A549 (cell line): Measurements from ENCODE around the gene TXNRD2. TPM values are rescaled to one million over a fixed set of nuclear protein-coding genes. Genes with fewer than 3 reads are reported as not detected.

Experiments
- ATAC-seq, 2 experiments: fragments of 200-7000 bp in 1 of 2; fragments of >200 bp in 1 of 2; cut with Nextera tagmentation in 1 of 2; cut with Tn5 transposase in 1 of 2; 3 replicates each; pipeline versions ENCODE4 v1.8.0 to v1.9.1; 2018 to 2020; ENCODE audit warnings: mild to moderate bottlenecking in 1 of 2, moderate library complexity in 1 of 2
- CTCF ChIA-PET: fragments of 300-600 bp; sonication (Branson Sonifier 250); formaldehyde crosslinking; extraction: SDS; loops from one replicate; lab custom pipeline; 2021; ENCODE audit warnings: antibody characterized with exemption, inconsistent platforms; lab: Yijun Ruan, JAX
- POLR2A ChIA-PET: fragments of 350-600 bp; formaldehyde crosslinking; extraction: SDS; loops from one replicate; lab custom pipeline; 2021; ENCODE audit warnings: antibody characterized with exemption, inconsistent platforms; lab: Yijun Ruan, JAX
- DNase-seq, 2 experiments: peaks; one replicate each; pipeline versions ENCODE4 v3.0.0 to v3.0.0-alpha.2; 2011 to 2016; ENCODE audit warnings: low read depth in 1 of 2, low spot score in 1 of 2
- FAIRE-seq: peaks from 2 replicates; lab custom pipeline; 2011; peaks lifted over from hg19 to GRCh38; lab: Jason Lieb, UNC
- H3K27ac ChIP-seq, 2 experiments: fragments of >200 bp; sonication (Bioruptor Twin); formaldehyde crosslinking; 3 replicates each; pipeline ENCODE4 v1.5.1; 2016 to 2017
- H3K4me1 ChIP-seq: fragments of >200 bp; sonication (Bioruptor Twin); formaldehyde crosslinking; 3 replicates; pipeline ENCODE4 v1.6.1; 2016
- H3K4me2 ChIP-seq: fragments of >200 bp; sonication (Bioruptor Twin); formaldehyde crosslinking; 3 replicates; pipeline ENCODE4 v1.6.1; 2016
- H3K4me3 ChIP-seq: fragments of >200 bp; sonication (Bioruptor Twin); formaldehyde crosslinking; 3 replicates; pipeline ENCODE4 v1.5.1; 2016
- H3K9me3 ChIP-seq: fragments of >200 bp; sonication (Bioruptor Twin); formaldehyde crosslinking; 3 replicates; pipeline ENCODE4 v1.6.1; 2016
- ATOH8 ChIP-seq: fragments of 250-450 bp; sonication (Bioruptor Pico); IDR thresholded peaks from 2 replicates; pipeline ENCODE4 v1.5.0; 2020; ENCODE audit warnings: low read depth, mild to moderate bottlenecking, moderate library complexity
- CBX2 ChIP-seq: fragments of 200-600 bp; sonication (generic); IDR thresholded peaks from 2 replicates; pipeline ENCODE4 v1.6.1; 2016; ENCODE audit warnings: low read depth, mild to moderate bottlenecking, borderline replicate concordance
- EHF ChIP-seq: fragments of 250-450 bp; sonication (Bioruptor Pico); IDR thresholded peaks from 2 replicates; pipeline ENCODE4 v1.5.0; 2020; ENCODE audit warnings: mild to moderate bottlenecking
- EHMT2 ChIP-seq: fragments of 200-600 bp; sonication (generic); IDR thresholded peaks from 2 replicates; pipeline ENCODE4 v1.6.1; 2016; ENCODE audit warnings: antibody characterized with exemption, low read depth, mild to moderate bottlenecking, moderate library complexity
- EP300 ChIP-seq, 2 experiments: fragments of >200 bp; sonication (Bioruptor Twin); formaldehyde crosslinking; IDR thresholded peaks; 2 replicates in 1 of 2; 3 replicates in 1 of 2; pipeline ENCODE4 v1.6.1; 2016 to 2017
- FOSL2 ChIP-seq, 2 experiments: fragments of 450-650 bp in 1 of 2; fragments of >200 bp in 1 of 2; sonication (Bioruptor Twin) in 1 of 2; formaldehyde crosslinking; IDR thresholded peaks; 2 replicates each; pipeline versions ENCODE4 v1.5.0 to v1.6.1; 2016 to 2020; ENCODE audit warnings: mild to moderate bottlenecking in 1 of 2, moderate library complexity in 1 of 2
- FOXS1 ChIP-seq: fragments of 250-450 bp; sonication (Bioruptor Pico); IDR thresholded peaks from 2 replicates; pipeline ENCODE4 v1.5.0; 2020; ENCODE audit warnings: mild to moderate bottlenecking, moderate library complexity
- HEYL ChIP-seq: fragments of 250-450 bp; sonication (Bioruptor Pico); IDR thresholded peaks from 2 replicates; pipeline ENCODE4 v1.8.0; 2021; ENCODE audit warnings: mild to moderate bottlenecking, moderate library complexity
- HOXA7 ChIP-seq: fragments of 250-450 bp; sonication (Bioruptor Pico); IDR thresholded peaks from 2 replicates; pipeline ENCODE4 v1.5.0; 2020; ENCODE audit warnings: mild to moderate bottlenecking, moderate library complexity
- HOXB13 ChIP-seq: fragments of 250-450 bp; sonication (Bioruptor Pico); IDR thresholded peaks from 2 replicates; pipeline ENCODE4 v1.5.0; 2020; ENCODE audit warnings: low read depth, mild to moderate bottlenecking, moderate library complexity
- HOXB5 ChIP-seq: fragments of 250-450 bp; sonication (Bioruptor Pico); IDR thresholded peaks from 2 replicates; pipeline ENCODE4 v1.5.0; 2020; ENCODE audit warnings: mild to moderate bottlenecking, moderate library complexity
- MAFK ChIP-seq: fragments of 450-650 bp; IDR thresholded peaks from 2 replicates; pipeline ENCODE4 v1.6.1; 2014; ENCODE audit not compliant: partially characterized antibody
- MAX ChIP-seq: IDR thresholded peaks from 2 replicates; pipeline ENCODE4 v1.6.1; 2012
- MAZ ChIP-seq: fragments of 150-350 bp; IDR thresholded peaks from 2 replicates; pipeline ENCODE4 v1.6.1; 2014; ENCODE audit warnings: antibody characterized with exemption, low read depth, low read length, borderline replicate concordance
- PBX3 ChIP-seq: IDR thresholded peaks from 2 replicates; pipeline ENCODE4 v1.6.1; 2012
- POLR2A ChIP-seq: IDR thresholded peaks from 2 replicates; pipeline ENCODE4 v1.6.1; 2012; ENCODE audit warnings: mild to moderate bottlenecking, low read length
- SREBF2 ChIP-seq: fragments of 450-650 bp; IDR thresholded peaks from 2 replicates; pipeline ENCODE4 v1.6.1; 2014; ENCODE audit warnings: mild to moderate bottlenecking, moderate library complexity
- ZFP36 ChIP-seq: fragments of 450-650 bp; IDR thresholded peaks from 2 replicates; pipeline ENCODE4 v1.6.1; 2014; ENCODE audit warnings: borderline replicate concordance; ENCODE audit not compliant: partially characterized antibody
- ZSCAN20 ChIP-seq: fragments of 250-450 bp; sonication (Bioruptor Pico); IDR thresholded peaks from 2 replicates; pipeline ENCODE4 v1.8.0; 2022; ENCODE audit warnings: mild to moderate bottlenecking, moderate library complexity
- WGBS: methylation state at CpG from one replicate; pipeline ENCODE4 v1.1.6; 2017; ENCODE audit errors: missing lambda C conversion rate; 5-methylcytosine and 5-hydroxymethylcytosine counted together
- polyA plus RNA-seq, 4 experiments: library from polyadenylated mRNA; depleted of rRNA in 3 of 4; stranded (reverse); fragments of >200 nt; fragmentation: RNase III in 1 of 4; extraction: RNeasy Plus Mini Kit Qiagen cat#74134 plus additional on column Dnase treatment in 1 of 4; gene quantifications; 2 replicates in 3 of 4; 3 replicates in 1 of 4; pipeline ENCODE4 v1.2.3, GENCODE V29; 2011 to 2017
- TF ChIP-seq, protein P1 (sequence below): fragments of >200 bp; sonication (Bioruptor Twin); formaldehyde crosslinking; IDR thresholded peaks from 2 replicates; pipeline ENCODE4 v1.6.1; 2016
- TF ChIP-seq, protein P2 (sequence below): fragments of 450-650 bp; IDR thresholded peaks from 2 replicates; pipeline ENCODE4 v1.6.1; 2014; ENCODE audit warnings: antibody characterized with exemption
- TF ChIP-seq, protein P3 (sequence below): fragments of >200 bp; sonication (Bioruptor Twin); formaldehyde crosslinking; IDR thresholded peaks from 3 replicates; pipeline ENCODE4 v1.6.1; 2016

TXNRD2 gene
- polyA plus RNA-seq, 2 of the 4 experiments (the other 2 are of a cell fraction) = 16.3 to 25.6 TPM

DNA sequence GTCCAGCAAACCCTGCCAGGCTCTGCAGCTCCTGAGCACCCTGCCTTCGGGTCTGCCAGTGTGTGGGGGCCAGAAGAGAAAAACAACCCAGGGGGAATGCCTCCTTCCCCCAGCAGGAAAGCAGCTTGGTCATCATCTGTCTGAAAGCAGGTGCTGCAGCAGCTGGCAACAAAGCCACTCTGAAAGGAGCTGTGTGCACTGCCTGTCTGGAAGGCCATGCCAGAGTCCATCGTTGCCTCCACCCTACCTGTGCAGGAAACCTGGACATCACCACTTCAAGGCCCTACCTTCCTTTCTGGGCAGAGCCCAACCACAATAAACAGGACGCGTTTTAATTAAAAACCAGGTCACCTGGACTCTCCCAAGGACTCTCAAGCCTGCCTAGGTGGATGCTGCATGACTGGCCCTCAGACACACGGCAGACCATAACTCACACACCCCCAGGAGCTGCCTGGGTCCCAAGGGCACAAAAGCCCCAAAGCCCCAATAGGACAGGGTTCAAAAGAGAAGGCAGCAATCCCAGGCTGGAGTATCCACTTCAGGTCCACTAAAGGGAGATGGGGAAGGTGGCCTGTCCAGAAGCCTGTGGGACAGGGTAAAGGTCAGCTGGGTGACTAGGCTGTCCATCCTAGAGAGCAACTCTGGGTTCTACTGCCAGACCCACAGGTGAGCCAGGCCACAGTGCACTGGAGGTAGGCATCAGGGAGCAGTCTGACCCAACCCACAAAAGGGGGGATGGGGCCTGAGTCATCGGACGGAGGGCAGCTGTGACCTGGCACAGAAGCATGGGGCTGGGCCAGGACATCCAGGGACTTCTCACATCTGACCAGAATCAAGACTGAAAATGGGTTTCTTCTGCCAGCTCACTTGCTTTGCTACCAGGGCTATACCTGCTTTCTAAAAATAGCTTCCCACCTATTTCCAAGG is 93.1 kb downstream of the TXNRD2 start:
- Histone ChIP-seq H3K9me3 (no peaks in the 10 kb centered on the region), H3K4me2 (peak overlapping the region; percentile 44; the same call in 2 of the 3 replicates), H3K4me1 (peaks cover 27% of the 10 kb centered on the region)
- peak; percentile 36 to 39; a peak in 4 of 6 replicates for ATAC-seq
- CTCF ChIA-PET = interaction anchor here (0.7 to 1.1 kb wide), 3 partner anchors 17 to 118 kb away, joined by 4 to 5 read pairs (median 4); no protein-coding TSS in a partner anchor
- TF ChIP-seq HEYL = no peak
- TF ChIP-seq FOSL2 (IDR thresholded peaks at IDR 0.05) = no peak
- peak; percentile 40; the same call in 1 of the 2 replicates for TF ChIP-seq FOSL2 (CRISPR knock-in tag; IDR thresholded peaks at IDR 0.05)
- TF ChIP-seq, all 56 proteins: peak for 1
- DNase-seq (peak; percentile 20 to 21), FAIRE-seq (no peak)
- Histone ChIP-seq H3K4me3 (no peak overlapping the region), H3K27ac (peak overlapping the region; percentile 1 to 32; a peak in 3 of 6 replicates)
- POLR2A ChIA-PET = no interaction called here
- 68% methylated on average over 7 of the region's 7 CpGs for WGBS

GRCh38 chr22:19847345-19847632 is 94.3 kb downstream of the TXNRD2 start:
- CTCF ChIA-PET = interaction anchor here (0.8 to 1.9 kb wide), 2 partner anchors 27 to 117 kb away, joined by 3 to 5 read pairs; no protein-coding TSS in a partner anchor
- POLR2A ChIA-PET = no interaction called here
- FAIRE-seq (no peak), ATAC-seq (no peak), DNase-seq (no peak)
- WGBS = 88% methylated on average over 2 of the region's 2 CpGs
- Histone ChIP-seq H3K9me3 (no peaks in the 10 kb centered on the region), H3K4me1 (peaks cover 15% of the 10 kb centered on the region), H3K27ac (no peak overlapping the region), H3K4me3 (no peak overlapping the region), H3K4me2 (no peak overlapping the region)
- TF ChIP-seq FOXS1 = no peak
- no peak for TF ChIP-seq MAX

DNA sequence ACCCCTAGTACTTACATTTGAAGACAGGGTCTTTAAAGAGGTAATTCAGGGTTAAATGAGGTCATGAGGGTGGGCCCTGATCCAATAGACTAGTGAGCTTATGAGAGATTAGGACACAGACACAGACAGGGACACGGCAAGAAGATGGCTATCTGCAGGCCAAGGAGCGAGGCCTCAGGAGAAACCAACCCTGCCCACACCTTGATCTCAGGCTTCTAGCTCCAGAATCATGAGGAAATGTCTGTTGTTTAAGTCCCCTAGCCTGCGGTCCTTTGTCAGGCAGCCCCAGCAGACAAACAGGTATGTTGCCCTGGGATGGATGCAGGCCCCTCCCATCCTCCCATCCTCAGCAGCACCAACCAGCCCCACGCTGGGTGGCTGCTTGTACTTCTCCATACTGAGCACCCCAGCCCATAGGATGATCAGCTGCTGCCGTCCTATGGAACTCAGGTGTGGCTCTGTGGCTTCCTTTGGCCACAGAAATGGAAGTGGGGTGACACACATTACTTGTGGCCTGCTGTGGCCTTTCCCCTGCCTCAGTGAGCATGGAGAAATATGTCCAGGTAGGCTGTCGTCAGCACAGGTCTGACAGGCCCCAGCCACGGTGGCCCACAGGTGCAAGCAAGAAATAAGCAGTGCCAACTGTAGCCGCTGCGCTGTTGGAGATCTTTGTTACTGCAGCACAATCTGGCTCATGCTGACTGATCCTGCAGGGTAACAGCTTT is 94.8 kb downstream of the TXNRD2 start:
- CTCF ChIA-PET = interaction anchor here (0.8 to 1.9 kb wide), 2 partner anchors 27 to 117 kb away, joined by 3 to 5 read pairs; no protein-coding TSS in a partner anchor

GRCh38 chr22:19845054-19845722 is 96.4 kb downstream of the TXNRD2 start:
- CTCF ChIA-PET = interaction anchor here (1.2 to 1.4 kb wide), 2 partner anchors 65 to 89 kb away, joined by 4 to 5 read pairs; no protein-coding TSS in a partner anchor
- Histone ChIP-seq H3K9me3 (no peaks in the 10 kb centered on the region), H3K4me2 (no peak overlapping the region), H3K4me3 (no peak overlapping the region), H3K27ac (no peak overlapping the region), H3K4me1 (peaks cover 24% of the 10 kb centered on the region)
- 80% methylated on average over 1 of the region's 8 CpGs for WGBS
- POLR2A ChIA-PET = no interaction called here
- ATAC-seq = peak; percentile 25 to 48; a peak in 4 of 6 replicates
- no peak for FAIRE-seq
- TF ChIP-seq HOXA7 = no peak
- TF ChIP-seq ATOH8 (CRISPR knock-in tag) = no peak
- no peak for TF ChIP-seq EHMT2
- no peak for TF ChIP-seq FOSL2 (IDR thresholded peaks at IDR 0.05)
- no peak for TF ChIP-seq FOSL2 (CRISPR knock-in tag; IDR thresholded peaks at IDR 0.05)
- TF ChIP-seq EHF = no peak
- TF ChIP-seq SREBF2 = no peak
- TF ChIP-seq MAFK = no peak
- TF ChIP-seq CBX2 = no peak
- TF ChIP-seq ZFP36 = no peak
- TF ChIP-seq HOXB13 (CRISPR knock-in tag) = no peak
- TF ChIP-seq, protein P1, sequence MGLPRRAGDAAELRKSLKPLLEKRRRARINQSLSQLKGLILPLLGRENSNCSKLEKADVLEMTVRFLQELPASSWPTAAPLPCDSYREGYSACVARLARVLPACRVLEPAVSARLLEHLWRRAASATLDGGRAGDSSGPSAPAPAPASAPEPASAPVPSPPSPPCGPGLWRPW = no peak
- TF ChIP-seq POLR2A = no peak
- TF ChIP-seq, protein P2, sequence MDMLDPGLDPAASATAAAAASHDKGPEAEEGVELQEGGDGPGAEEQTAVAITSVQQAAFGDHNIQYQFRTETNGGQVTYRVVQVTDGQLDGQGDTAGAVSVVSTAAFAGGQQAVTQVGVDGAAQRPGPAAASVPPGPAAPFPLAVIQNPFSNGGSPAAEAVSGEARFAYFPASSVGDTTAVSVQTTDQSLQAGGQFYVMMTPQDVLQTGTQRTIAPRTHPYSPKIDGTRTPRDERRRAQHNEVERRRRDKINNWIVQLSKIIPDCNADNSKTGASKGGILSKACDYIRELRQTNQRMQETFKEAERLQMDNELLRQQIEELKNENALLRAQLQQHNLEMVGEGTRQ = no peak
- TF ChIP-seq PBX3 = no peak
- TF ChIP-seq, protein P3, sequence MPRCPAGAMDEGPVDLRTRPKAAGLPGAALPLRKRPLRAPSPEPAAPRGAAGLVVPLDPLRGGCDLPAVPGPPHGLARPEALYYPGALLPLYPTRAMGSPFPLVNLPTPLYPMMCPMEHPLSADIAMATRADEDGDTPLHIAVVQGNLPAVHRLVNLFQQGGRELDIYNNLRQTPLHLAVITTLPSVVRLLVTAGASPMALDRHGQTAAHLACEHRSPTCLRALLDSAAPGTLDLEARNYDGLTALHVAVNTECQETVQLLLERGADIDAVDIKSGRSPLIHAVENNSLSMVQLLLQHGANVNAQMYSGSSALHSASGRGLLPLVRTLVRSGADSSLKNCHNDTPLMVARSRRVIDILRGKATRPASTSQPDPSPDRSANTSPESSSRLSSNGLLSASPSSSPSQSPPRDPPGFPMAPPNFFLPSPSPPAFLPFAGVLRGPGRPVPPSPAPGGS = no peak
- TF ChIP-seq MAX = no peak
- no peak for TF ChIP-seq HOXB5 (CRISPR knock-in tag)
- TF ChIP-seq, all 56 proteins: peak for 0
- DNase-seq = no peak

More for the DNA sequence above, 94.8 kb downstream of the TXNRD2 start:
- ATAC-seq = no peak
- TF ChIP-seq MAZ = no peak
- TF ChIP-seq FOSL2 (IDR thresholded peaks at IDR 0.05) = no peak
- no peak for TF ChIP-seq FOSL2 (CRISPR knock-in tag; IDR thresholded peaks at IDR 0.05)
- TF ChIP-seq EP300 (IDR thresholded peaks at IDR 0.05) = no peak
- TF ChIP-seq ZSCAN20 (CRISPR knock-in tag) = no peak
- TF ChIP-seq, all 56 proteins: peak for 0
- peaks cover 15% of the 10 kb centered on the region for H3K4me1 ChIP-seq
- no peak overlapping the region for H3K4me3 ChIP-seq
- FAIRE-seq (no peak), DNase-seq (no peak)
- WGBS = 94% methylated on average over 8 of the region's 9 CpGs
- POLR2A ChIA-PET = no interaction called here
- H3K9me3 ChIP-seq = no peaks in the 10 kb centered on the region
- no peak overlapping the region for H3K27ac ChIP-seq
- H3K4me2 ChIP-seq = no peak overlapping the region
